IgD-negative memory B cell (primary cell): ENCODE measurements around the gene RTN4R. TPM values are rescaled to one million over a fixed set of nuclear protein-coding genes. Genes with fewer than 3 reads are reported as not detected.

ENCODE experiments used
- H3K27ac Mint-ChIP-seq, 3 donors: one replicate each; pipeline ENCODE4 v1.8.0; 2020 to 2022; ENCODE audit warnings: mild to moderate bottlenecking in 3 of 3, mixed read lengths in 3 of 3, moderate library complexity in 1 of 3
- H3K27me3 Mint-ChIP-seq: one replicate; pipeline ENCODE4 v1.8.0; 2021; ENCODE audit warnings: mixed read lengths
- H3K36me3 Mint-ChIP-seq: one replicate; pipeline ENCODE4 v1.8.0; 2020; ENCODE audit warnings: mild to moderate bottlenecking, mixed read lengths
- H3K4me1 Mint-ChIP-seq, 3 donors: one replicate each; pipeline ENCODE4 v1.8.0; 2020 to 2022; ENCODE audit warnings: mixed read lengths in 3 of 3, mild to moderate bottlenecking in 1 of 3
- H3K4me3 Mint-ChIP-seq, 4 donors: one replicate each; pipeline ENCODE4 v1.8.0; 2020 to 2022; ENCODE audit warnings: mild to moderate bottlenecking in 4 of 4, mixed read lengths in 4 of 4, moderate library complexity in 3 of 4
- H3K9me3 Mint-ChIP-seq, 3 donors: one replicate each; pipeline ENCODE4 v1.8.0; 2020 to 2021; ENCODE audit warnings: mixed read lengths in 3 of 3, mild to moderate bottlenecking in 1 of 3
- polyA plus RNA-seq: library from polyadenylated mRNA; unstranded; fragments of 300-500 nt; fragmentation: Illumina TruSeq; gene quantifications from one replicate; pipeline ENCODE4 v1.2.3, GENCODE V29; 2021

RTN4R gene
- polyA plus RNA-seq, 1 donor from 2014 or later = not detected

GRCh38 chr22:20248461-20248978, 19.6 kb downstream of the RTN4R start:
- no peaks in the 10 kb centered on the region for H3K36me3 Mint-ChIP-seq
- no peak overlapping the region for H3K27ac Mint-ChIP-seq
- no peak overlapping the region for H3K4me3 Mint-ChIP-seq
- peaks cover 5% of the 10 kb centered on the region for H3K27me3 Mint-ChIP-seq
- peaks cover 13 to 19% (median 18%) of the 10 kb centered on the region in 3 donors for H3K4me1 Mint-ChIP-seq
- no peaks in the 10 kb centered on the region for H3K9me3 Mint-ChIP-seq

- Mint-ChIP-seq H3K4me3 (no peak overlapping the region), H3K27ac (no peak overlapping the region), H3K36me3 (no peaks in the 10 kb centered on the region), H3K27me3 (peaks cover 5% of the 10 kb centered on the region), H3K9me3 (no peaks in the 10 kb centered on the region), H3K4me1 (peaks cover 13 to 20% (median 18%) of the 10 kb centered on the region in 3 donors)
These were observed 20.4 kb downstream of the RTN4R start for GRCh38 chr22:20247608-20248171.

- Mint-ChIP-seq H3K4me1 (peaks cover 13 to 20% (median 18%) of the 10 kb centered on the region in 3 donors), H3K9me3 (peaks cover 0 to 2% (median 0%) of the 10 kb centered on the region in 3 donors), H3K4me3 (peak overlapping the region in 1 of 4 donors; percentile 8), H3K36me3 (no peaks in the 10 kb centered on the region), H3K27me3 (peaks cover 5% of the 10 kb centered on the region), H3K27ac (no peak overlapping the region)
These were observed 21.1 kb downstream of the RTN4R start for GRCh38 chr22:20247010-20247505.

GRCh38 chr22:20246368-20247009, 21.6 kb downstream of the RTN4R start:
- Mint-ChIP-seq H3K4me3 (peak overlapping the region in 1 of 4 donors; percentile 92), H3K27me3 (peaks cover 5% of the 10 kb centered on the region), H3K27ac (no peak overlapping the region), H3K9me3 (peaks cover 0 to 2% (median 0%) of the 10 kb centered on the region in 3 donors), H3K36me3 (no peaks in the 10 kb centered on the region), H3K4me1 (peaks cover 13 to 20% (median 18%) of the 10 kb centered on the region in 3 donors)

GRCh38 chr22:20245577-20246367, 22.3 kb downstream of the RTN4R start:
- Mint-ChIP-seq H3K27me3 (peaks cover 5% of the 10 kb centered on the region), H3K36me3 (no peaks in the 10 kb centered on the region), H3K4me3 (peak overlapping the region in 2 of 4 donors; percentile 78 to 92), H3K27ac (peak overlapping the region in 1 of 3 donors; percentile 86), H3K4me1 (peaks cover 13 to 20% (median 18%) of the 10 kb centered on the region in 3 donors), H3K9me3 (peaks cover 0 to 2% (median 0%) of the 10 kb centered on the region in 3 donors)

GRCh38 chr22:20244691-20245576, 23.2 kb downstream of the RTN4R start:
- Mint-ChIP-seq H3K36me3 (no peaks in the 10 kb centered on the region), H3K4me1 (peaks cover 13 to 20% (median 18%) of the 10 kb centered on the region in 3 donors), H3K27ac (peak overlapping the region in 2 of 3 donors; percentile 14 to 86), H3K27me3 (peaks cover 5% of the 10 kb centered on the region), H3K9me3 (peaks cover 0 to 2% (median 0%) of the 10 kb centered on the region in 3 donors), H3K4me3 (peak overlapping the region in 3 of 4 donors; percentile 50 to 92 (median 80))

GRCh38 chr22:20244250-20244648, 23.9 kb downstream of the RTN4R start:
- H3K27me3 Mint-ChIP-seq = peaks cover 5% of the 10 kb centered on the region
- H3K27ac Mint-ChIP-seq = peak overlapping the region in 1 of 3 donors; percentile 86
- peak overlapping the region in 3 of 4 donors; percentile 50 to 83 (median 80) for H3K4me3 Mint-ChIP-seq
- peaks cover 13 to 20% (median 18%) of the 10 kb centered on the region in 3 donors for H3K4me1 Mint-ChIP-seq
- no peaks in the 10 kb centered on the region for H3K36me3 Mint-ChIP-seq
- peaks cover 0 to 2% (median 0%) of the 10 kb centered on the region in 3 donors for H3K9me3 Mint-ChIP-seq

- Mint-ChIP-seq H3K27me3 (peaks cover 5% of the 10 kb centered on the region), H3K4me1 (peaks cover 13 to 20% (median 18%) of the 10 kb centered on the region in 3 donors), H3K4me3 (peak overlapping the region in 1 of 4 donors; percentile 71), H3K36me3 (no peaks in the 10 kb centered on the region), H3K9me3 (peaks cover 0 to 2% (median 0%) of the 10 kb centered on the region in 3 donors), H3K27ac (no peak overlapping the region)
These were observed 24.4 kb downstream of the RTN4R start for GRCh38 chr22:20243537-20244249.

- peaks cover 13 to 20% (median 18%) of the 10 kb centered on the region in 3 donors for H3K4me1 Mint-ChIP-seq
- H3K27ac Mint-ChIP-seq = no peak overlapping the region
These were observed 25.0 kb downstream of the RTN4R start for GRCh38 chr22:20243176-20243536.

GRCh38 chr22:20242393-20243175, 25.5 kb downstream of the RTN4R start:
- peak overlapping the region in 2 of 4 donors; percentile 16 to 82 for H3K4me3 Mint-ChIP-seq
- no peak overlapping the region for H3K27ac Mint-ChIP-seq

More at GRCh38 chr22:20243176-20243536, 25.0 kb downstream of the RTN4R start:
- Mint-ChIP-seq H3K9me3 (peaks cover 0 to 2% (median 0%) of the 10 kb centered on the region in 3 donors), H3K36me3 (no peaks in the 10 kb centered on the region), H3K27me3 (peaks cover 5% of the 10 kb centered on the region), H3K4me3 (no peak overlapping the region)

GRCh38 chr22:20241579-20242392, 26.3 kb downstream of the RTN4R start:
- H3K4me1 Mint-ChIP-seq = peaks cover 13 to 18% (median 17%) of the 10 kb centered on the region in 3 donors

More at GRCh38 chr22:20242393-20243175, 25.5 kb downstream of the RTN4R start:
- Mint-ChIP-seq H3K27me3 (peaks cover 5% of the 10 kb centered on the region), H3K4me1 (peaks cover 13 to 18% (median 17%) of the 10 kb centered on the region in 3 donors), H3K36me3 (no peaks in the 10 kb centered on the region), H3K9me3 (peaks cover 0 to 2% (median 0%) of the 10 kb centered on the region in 3 donors)

GRCh38 chr22:20240900-20241299, 27.2 kb downstream of the RTN4R start:
- H3K4me3 Mint-ChIP-seq = no peak overlapping the region
- peaks cover 13 to 17% (median 16%) of the 10 kb centered on the region in 3 donors for H3K4me1 Mint-ChIP-seq
- no peak overlapping the region for H3K27ac Mint-ChIP-seq
- H3K36me3 Mint-ChIP-seq = no peaks in the 10 kb centered on the region
- H3K9me3 Mint-ChIP-seq = peaks cover 0 to 2% (median 0%) of the 10 kb centered on the region in 3 donors
- H3K27me3 Mint-ChIP-seq = peaks cover 5% of the 10 kb centered on the region

More at GRCh38 chr22:20241579-20242392, 26.3 kb downstream of the RTN4R start:
- H3K36me3 Mint-ChIP-seq = no peaks in the 10 kb centered on the region
- peaks cover 0 to 2% (median 0%) of the 10 kb centered on the region in 3 donors for H3K9me3 Mint-ChIP-seq
- H3K4me3 Mint-ChIP-seq = peak overlapping the region in 1 of 4 donors; percentile 16
- no peak overlapping the region for H3K27ac Mint-ChIP-seq
- peaks cover 5% of the 10 kb centered on the region for H3K27me3 Mint-ChIP-seq
